Adrenal gland (tissue), 12 donors: ENCODE data around the gene EPHB1. TPM values are rescaled to one million over a fixed set of nuclear protein-coding genes. Genes with fewer than 3 reads are reported as not detected.

Source experiments
- DNase-seq, 7 donors: peaks; one replicate each; pipeline ENCODE4 v3.0.0-alpha.2; 2019 to 2020
- H3K27ac ChIP-seq, 5 donors: fragments of 200-600 bp; sonication (generic) in 4 of 5; 1 replicate in 3 of 5; 2 replicates in 2 of 5; pipeline versions ENCODE4 v1.5.1 to v1.8.0; 2016 to 2020; ENCODE audit warnings: mild to moderate bottlenecking in 1 of 5
- H3K27me3 ChIP-seq: fragments of 200-600 bp; 2 replicates; pipeline ENCODE4 v1.8.0; 2021
- H3K36me3 ChIP-seq, 2 donors: fragments of 200-600 bp; replicated peaks in 1 of 2; 1 replicate in 1 of 2; 2 replicates in 1 of 2; pipeline versions ENCODE4 v1.5.1 to v1.8.0; 2018 to 2022
- H3K4me1 ChIP-seq, 2 donors: fragments of 200-600 bp; replicated peaks in 1 of 2; 1 replicate in 1 of 2; 2 replicates in 1 of 2; pipeline versions ENCODE4 v1.5.1 to v1.8.0; 2018 to 2021
- H3K4me3 ChIP-seq, 4 donors: fragments of 200-600 bp; sonication (generic) in 3 of 4; one replicate each; pipeline ENCODE4 v1.5.1; 2016 to 2018
- H3K9me3 ChIP-seq, 3 donors: fragments of 200-600 bp; sonication (generic) in 1 of 3; replicated peaks in 1 of 3; 1 replicate in 2 of 3; 2 replicates in 1 of 3; pipeline versions ENCODE4 v1.5.1 to v1.8.0; 2016 to 2021
- CTCF ChIP-seq, 6 experiments: fragments of 450-650 bp in 4 of 6; fragments of 200-600 bp in 2 of 6; sonication (generic) in 1 of 6; IDR thresholded peaks; 1 replicate in 5 of 6; 2 replicates in 1 of 6; pipeline versions ENCODE4 v1.5.1 to v1.8.0; 2016 to 2021; ENCODE audit warnings: antibody characterized with exemption in 6 of 6, mild to moderate bottlenecking in 2 of 6, moderate library complexity in 1 of 6
- POLR2A ChIP-seq, 2 donors: fragments of 450-650 bp; IDR thresholded peaks; one replicate each; pipeline ENCODE4 v1.6.1; 2017; ENCODE audit warnings: antibody characterized with exemption in 2 of 2, mild to moderate bottlenecking in 2 of 2, moderate library complexity in 1 of 2
- WGBS, 4 donors: extraction: QIAGEN DNeasy Blood & Tissue Kit in 2 of 4; methylation state at CpG; one replicate each; pipeline versions ENCODE4 v1.1.5 to v1.1.7; 2013 to 2017; 5-methylcytosine and 5-hydroxymethylcytosine counted together
- intact Hi-C, 2 donors: fragments of 100-400 bp; cut with DNase I; formaldehyde crosslinking; loops; one replicate each; pipeline versions ENCODE4 v1.14.1 to v1.15.0; 2022 to 2023
- polyA plus RNA-seq, 3 donors: library from polyadenylated mRNA; stranded (reverse); fragments of 200-250 nt in 2 of 3; fragments of 350-450 nt in 1 of 3; fragmentation: Illumina TruSeq in 1 of 3; extraction: RNeasy Lipid Tissue Mini Kit (QIAGEN cat#74804) in 1 of 3; gene quantifications; one replicate each; pipeline ENCODE4 v1.2.3, GENCODE V29; 2013 to 2014
- total RNA-seq, 9 donors: library from RNA; depleted of rRNA in 4 of 9; stranded (reverse); fragments of >200 nt in 4 of 9; fragments of 120-200 nt in 1 of 9; fragmentation: NEBNext Ultra II Directional in 1 of 9; extraction: Animal tissue kit (Norgen Biotek cat#: 25700) in 1 of 9; gene quantifications; one replicate each; pipeline versions ENCODE4 v1.1.0 to v1.2.4, GENCODE V29; 2013 to 2023
- donor health status: healthy with polysubstance abuse.
- donor health status: Bipolar disorder and iron deficiency.
- donor health status: DM: yes; HTN: yes; CAD: no.
- donor health status: DM: no; HTN: no; CAD: no.
- donor health status: DM: no; HTN: no; CAD: no.
- donor health status: DM: yes; HTN: yes; CAD: no.

Gene EPHB1
- total and polyA plus RNA-seq, 12 donors, result 0.10 to 3.4 (median 0.98) TPM

- no peak for DNase-seq
- 62 to 85% (median 77%) methylated on average over 3 to 7 of the region's 7 CpGs for WGBS, 4 donors
- Histone ChIP-seq H3K27me3 (no peaks in the 10 kb centered on the region), H3K36me3 (no peaks in the 10 kb centered on the region), H3K9me3 (no peaks in the 10 kb centered on the region), H3K4me1 (no peaks in the 10 kb centered on the region), H3K4me3 (no peak overlapping the region), H3K27ac (no peak overlapping the region)
- intact Hi-C loops, result loop anchor here in 1 of 2 donors (10.0 kb wide), 1 partner anchor 145 kb away; no protein-coding TSS in a partner anchor
- TF ChIP-seq POLR2A (IDR thresholded peaks at IDR 0.05), result no peak
- TF ChIP-seq CTCF (IDR thresholded peaks at IDR 0.05), result no peak
Measured at GRCh38 chr3:134749802-134750553, 45.1 kb upstream of the EPHB1 start.

GRCh38 chr3:134751831-134752230 is 43.2 kb upstream of the EPHB1 start:
- no peak overlapping the region for H3K27ac ChIP-seq
- no peaks in the 10 kb centered on the region for H3K27me3 ChIP-seq
- H3K9me3 ChIP-seq, result no peaks in the 10 kb centered on the region
- intact Hi-C loops, result loop anchor here in 1 of 2 donors (10.0 kb wide), 1 partner anchor 147 kb away; no protein-coding TSS in a partner anchor
- H3K4me3 ChIP-seq, result no peak overlapping the region
- no peak for TF ChIP-seq CTCF (IDR thresholded peaks at IDR 0.05)
- TF ChIP-seq POLR2A (IDR thresholded peaks at IDR 0.05), result no peak
- WGBS, 4 donors, result 85 to 95% (median 89%) methylated on average over 2 of the region's 2 CpGs
- DNase-seq, result no peak
- H3K4me1 ChIP-seq, result no peaks in the 10 kb centered on the region
- no peaks in the 10 kb centered on the region for H3K36me3 ChIP-seq

GRCh38 chr3:134752761-134753461 is 42.1 kb upstream of the EPHB1 start:
- Histone ChIP-seq H3K4me1 (no peaks in the 10 kb centered on the region), H3K36me3 (no peaks in the 10 kb centered on the region), H3K9me3 (no peaks in the 10 kb centered on the region), H3K27ac (no peak overlapping the region), H3K4me3 (no peak overlapping the region), H3K27me3 (no peaks in the 10 kb centered on the region)
- 68 to 72% (median 71%) methylated on average over 9 of the region's 9 CpGs for WGBS, 4 donors
- TF ChIP-seq CTCF (IDR thresholded peaks at IDR 0.05) (no peak), POLR2A (IDR thresholded peaks at IDR 0.05) (no peak)
- DNase-seq, result no peak
- intact Hi-C loops, result loop anchor here in 1 of 2 donors (10.0 kb wide), 1 partner anchor 148 kb away; no protein-coding TSS in a partner anchor

- WGBS, 4 donors, result 65 to 92% (median 70%) methylated on average over 2 to 6 of the region's 6 CpGs
- DNase-seq, result no peak
- Histone ChIP-seq H3K9me3 (no peaks in the 10 kb centered on the region), H3K27ac (no peak overlapping the region), H3K36me3 (no peaks in the 10 kb centered on the region), H3K27me3 (no peaks in the 10 kb centered on the region), H3K4me3 (no peak overlapping the region), H3K4me1 (no peaks in the 10 kb centered on the region)
- TF ChIP-seq POLR2A (IDR thresholded peaks at IDR 0.05), result no peak
- intact Hi-C loops, result loop anchor here in 1 of 2 donors (10.0 kb wide), 1 partner anchor 149 kb away; no protein-coding TSS in a partner anchor
Measured at GRCh38 chr3:134753999-134754742, 40.9 kb upstream of the EPHB1 start.
